Activated CD4-positive, alpha-beta T cell treated with anti-CD3 and anti-CD28 coated beads, Interleukin-2, amount 50 U/mL, for 24 hours (primary cell): ENCODE data around the gene TENT4A.

ENCODE experiments used
- DNase-seq, 2 donors: peaks; one replicate each; pipeline ENCODE4 v3.0.0-alpha.2; 2020; ENCODE audit warnings: low read depth in 1 of 2, low spot score in 1 of 2

Gene TENT4A

GRCh38 chr5:6700074-6700684 lies 13.1 kb upstream of the TENT4A start:
- no peak for DNase-seq

- no peak for DNase-seq
Measured at GRCh38 chr5:6700685-6701355, 12.4 kb upstream of the TENT4A start.

- no peak for DNase-seq
Measured at GRCh38 chr5:6701491-6701890, 11.7 kb upstream of the TENT4A start.

GRCh38 chr5:6702633-6703032 lies 10.6 kb upstream of the TENT4A start:
- DNase-seq = no peak

- no peak for DNase-seq
Measured at GRCh38 chr5:6703806-6704205, 9.4 kb upstream of the TENT4A start.

GRCh38 chr5:6704361-6704851 lies 8.8 kb upstream of the TENT4A start:
- no peak for DNase-seq

- DNase-seq = no peak
Measured at GRCh38 chr5:6705088-6705487, 8.1 kb upstream of the TENT4A start.

- no peak for DNase-seq
Measured at GRCh38 chr5:6705959-6706358, 7.3 kb upstream of the TENT4A start.

- no peak for DNase-seq
Measured at GRCh38 chr5:6707852-6708251, 5.4 kb upstream of the TENT4A start.

GRCh38 chr5:6708814-6709213 lies 4.4 kb upstream of the TENT4A start:
- DNase-seq = no peak

- DNase-seq = no peak
Measured at GRCh38 chr5:6710070-6710469, 3.2 kb upstream of the TENT4A start.

- no peak for DNase-seq
Measured at GRCh38 chr5:6710551-6711318, 2.5 kb upstream of the TENT4A start.

GRCh38 chr5:6711409-6712141 lies 1.7 kb upstream of the TENT4A start:
- no peak for DNase-seq

- peak; percentile 30 to 41 for DNase-seq
Measured at GRCh38 chr5:6712142-6712576, 1.1 kb upstream of the TENT4A start.

GRCh38 chr5:6712577-6713273 lies 507 bp upstream of the TENT4A start:
- DNase-seq = peak; percentile 95 to 97

- DNase-seq = no peak
Measured at GRCh38 chr5:6714226-6715041, 1.2 kb downstream of the TENT4A start.

- no peak for DNase-seq
Measured at GRCh38 chr5:6715271-6715670, 2.0 kb downstream of the TENT4A start.

GRCh38 chr5:6715758-6716628 lies 2.8 kb downstream of the TENT4A start:
- DNase-seq = no peak

GRCh38 chr5:6716629-6717149 lies 3.5 kb downstream of the TENT4A start:
- no peak for DNase-seq
